Caco-2 (cell line): ENCODE data around the gene OR51B4. TPM values are rescaled to one million over a fixed set of nuclear protein-coding genes. Genes with fewer than 3 reads are reported as not detected.

Experiments
- BruUV-seq: library from RNA; stranded (reverse); fragments of 400-500 nt; replicated peaks from 2 replicates; lab custom pipeline; 2021; lab: Mats Ljungman, UMichigan
- CTCF ChIA-PET: fragments of 300-600 bp; sonication (Branson Sonifier 250); formaldehyde crosslinking; loops from one replicate; lab custom pipeline; 2022; ENCODE audit warnings: antibody characterized with exemption; lab: Charles Lee
- POLR2A ChIA-PET: fragments of 300-600 bp; sonication (Branson Sonifier 250); formaldehyde crosslinking; loops from one replicate; lab custom pipeline; 2022; ENCODE audit warnings: antibody characterized with exemption; lab: Charles Lee
- DNase-seq, 2 experiments: peaks; one replicate each; pipeline versions ENCODE4 v3.0.0 to v3.0.0-alpha.2; 2020 to 2022
- H3K27me3 ChIP-seq: replicated peaks from 2 replicates; pipeline ENCODE4 v1.6.0; 2011; ENCODE audit warnings: low read length; ENCODE audit not compliant: control insufficient read depth, insufficient read depth
- H3K36me3 ChIP-seq: 2 replicates; pipeline ENCODE4 v1.5.1; 2011; ENCODE audit warnings: low read length; ENCODE audit not compliant: control insufficient read depth, insufficient read depth
- H3K4me1 ChIP-seq: fragments of 250-450 bp; sonication (Bioruptor Pico); 2 replicates; pipeline ENCODE4 v1.5.1; 2020; ENCODE audit warnings: mild to moderate bottlenecking
- H3K4me3 ChIP-seq: 2 replicates; pipeline ENCODE4 v1.5.1; 2011; ENCODE audit warnings: low read depth, mild to moderate bottlenecking, control low read depth, low read length
- H3K9me3 ChIP-seq: fragments of 250-450 bp; sonication (Bioruptor Pico); 2 replicates; pipeline ENCODE4 v1.5.1; 2020; ENCODE audit warnings: mild to moderate bottlenecking, moderate library complexity
- H3K27ac Mint-ChIP-seq: one replicate; pipeline ENCODE4 v1.8.0; 2022; ENCODE audit warnings: mixed read lengths; ENCODE audit not compliant: unreplicated experiment
- H3K27me3 Mint-ChIP-seq: one replicate; pipeline ENCODE4 v1.8.0; 2022; ENCODE audit warnings: mixed read lengths; ENCODE audit not compliant: insufficient read depth, unreplicated experiment
- H3K36me3 Mint-ChIP-seq: one replicate; pipeline ENCODE4 v1.8.0; 2022; ENCODE audit warnings: mild to moderate bottlenecking, mixed read lengths; ENCODE audit not compliant: insufficient read depth, unreplicated experiment
- H3K4me1 Mint-ChIP-seq: one replicate; pipeline ENCODE4 v1.8.0; 2022; ENCODE audit warnings: low read depth, mixed read lengths; ENCODE audit not compliant: unreplicated experiment
- H3K4me3 Mint-ChIP-seq: one replicate; pipeline ENCODE4 v1.8.0; 2022; ENCODE audit warnings: mild to moderate bottlenecking, moderate library complexity, mixed read lengths; ENCODE audit not compliant: unreplicated experiment
- H3K9me3 Mint-ChIP-seq: one replicate; pipeline ENCODE4 v1.8.0; 2022; ENCODE audit warnings: mixed read lengths; ENCODE audit not compliant: unreplicated experiment
- CTCF ChIP-seq, 2 experiments: fragments of 200-600 bp in 1 of 2; IDR thresholded peaks; 1 replicate in 1 of 2; 2 replicates in 1 of 2; pipeline versions ENCODE4 v1.5.1 to v1.8.0; 2011 to 2022; ENCODE audit warnings: antibody characterized with exemption in 1 of 2, control low read depth in 1 of 2, inconsistent platforms in 1 of 2, low read depth in 1 of 2, low read length in 1 of 2, mild to moderate bottlenecking in 1 of 2, moderate library complexity in 1 of 2; ENCODE audit not compliant: insufficient read depth in 1 of 2, severe bottlenecking in 1 of 2, unreplicated experiment in 1 of 2
- intact Hi-C: fragments of 100-400 bp; cut with micrococcal nuclease; formaldehyde crosslinking; loops from one replicate; pipeline ENCODE4 v1.10.0; 2022; ENCODE audit not compliant: unreplicated experiment
- total RNA-seq: library from RNA; stranded (reverse); gene quantifications from 2 replicates; pipeline ENCODE4 v1.2.3, GENCODE V29; 2022

Gene OR51B4
- total RNA-seq, 1 experiment from 2014 or later: not detected

GRCh38 chr11:5348551-5349194 is 46.9 kb upstream of the OR51B4 start:
- CTCF ChIA-PET: no interaction called here

GRCh38 chr11:5345831-5346230 is 44.1 kb upstream of the OR51B4 start:
- Mint-ChIP-seq H3K27me3 (peaks cover 3% of the 10 kb centered on the region), H3K36me3 (no peaks in the 10 kb centered on the region), H3K4me1 (no peaks in the 10 kb centered on the region), H3K4me3 (no peak overlapping the region), H3K9me3 (no peaks in the 10 kb centered on the region), H3K27ac (no peak overlapping the region)
- intact Hi-C loops: no loop called here
- Histone ChIP-seq H3K4me1 (no peaks in the 10 kb centered on the region), H3K36me3 (no peaks in the 10 kb centered on the region), H3K27me3 (no peaks in the 10 kb centered on the region), H3K4me3 (no peak overlapping the region), H3K9me3 (no peaks in the 10 kb centered on the region)
- no TSS peak for BruUV-seq
- ChIA-PET POLR2A (no interaction called here), CTCF (no interaction called here)
- DNase-seq: no peak
- no peak for TF ChIP-seq CTCF (IDR thresholded peaks at IDR 0.05; ENCODE audit: insufficient read depth in 1 of 2, low read depth in 1 of 2, low read length in 1 of 2, severe bottlenecking in 1 of 2, unreplicated experiment in 1 of 2)

More at GRCh38 chr11:5348551-5349194, 46.9 kb upstream of the OR51B4 start:
- Histone ChIP-seq H3K4me3 (no peak overlapping the region), H3K27me3 (no peaks in the 10 kb centered on the region), H3K9me3 (no peaks in the 10 kb centered on the region), H3K36me3 (no peaks in the 10 kb centered on the region), H3K4me1 (no peaks in the 10 kb centered on the region)
- Mint-ChIP-seq H3K9me3 (no peaks in the 10 kb centered on the region), H3K4me1 (no peaks in the 10 kb centered on the region), H3K27me3 (peaks cover 6% of the 10 kb centered on the region), H3K4me3 (no peak overlapping the region), H3K36me3 (no peaks in the 10 kb centered on the region), H3K27ac (no peak overlapping the region)
- POLR2A ChIA-PET: no interaction called here
- no peak for DNase-seq
- no TSS peak for BruUV-seq
- intact Hi-C loops: no loop called here
- TF ChIP-seq CTCF (IDR thresholded peaks at IDR 0.05; ENCODE audit: insufficient read depth in 1 of 2, low read depth in 1 of 2, low read length in 1 of 2, severe bottlenecking in 1 of 2, unreplicated experiment in 1 of 2): no peak

- intact Hi-C loops: no loop called here
- ChIA-PET POLR2A (no interaction called here), CTCF (no interaction called here)
- no peak for TF ChIP-seq CTCF (IDR thresholded peaks at IDR 0.05; ENCODE audit: insufficient read depth in 1 of 2, low read depth in 1 of 2, low read length in 1 of 2, severe bottlenecking in 1 of 2, unreplicated experiment in 1 of 2)
- no peak within 1 kb of the TSS for H3K27ac Mint-ChIP-seq
- no peak for DNase-seq
- Histone ChIP-seq H3K4me3 (no peak within 1 kb of the TSS), H3K9me3 (no peaks in the 10 kb centered on the region), H3K36me3 (no peaks in the 10 kb centered on the region), H3K4me1 (no peaks in the 10 kb centered on the region), H3K27me3 (no peaks in the 10 kb centered on the region)
- H3K27me3 Mint-ChIP-seq: peaks cover 3% of the 10 kb centered on the region
- no peak within 1 kb of the TSS for H3K4me3 Mint-ChIP-seq
- no peaks in the 10 kb centered on the region for H3K4me1 Mint-ChIP-seq
- no TSS peak for BruUV-seq
- no peaks in the 10 kb centered on the region for H3K9me3 Mint-ChIP-seq
- H3K36me3 Mint-ChIP-seq: no peaks in the 10 kb centered on the region
Measured at GRCh38 chr11:5343474-5344335, 42.0 kb upstream of the OR51B4 start, which contains the start of gene OR51B5. OR51B5 (minus strand) TSS chr11:5343524; CDS start chr11:5343524, 0 bp downstream.
